Stimulated activated memory B cell treated with anti-CD40 and anti-IgM and Interleukin-4, amounts not matched to agents 10 μg/mL and 1 μg/mL and 100 μg/mL, for 72 hours (primary cell): Measurements from ENCODE around the gene PLEKHA1.

Source experiments
- ATAC-seq: fragments of 150-1000 bp; cut with Tn5 transposase; 2 replicates; pipeline ENCODE4 v1.10.0; 2021
- H3K27ac Mint-ChIP-seq: one replicate; pipeline ENCODE4 v1.8.0; 2022; ENCODE audit warnings: mild to moderate bottlenecking, mixed read lengths
- H3K27me3 Mint-ChIP-seq: one replicate; pipeline ENCODE4 v1.8.0; 2022; ENCODE audit warnings: mixed read lengths
- H3K36me3 Mint-ChIP-seq: one replicate; pipeline ENCODE4 v1.8.0; 2022; ENCODE audit warnings: mixed read lengths
- H3K4me1 Mint-ChIP-seq: one replicate; pipeline ENCODE4 v1.8.0; 2022; ENCODE audit warnings: mixed read lengths
- H3K4me3 Mint-ChIP-seq: one replicate; pipeline ENCODE4 v1.8.0; 2022; ENCODE audit warnings: mild to moderate bottlenecking, moderate library complexity, mixed read lengths
- H3K9me3 Mint-ChIP-seq: one replicate; pipeline ENCODE4 v1.8.0; 2022; ENCODE audit warnings: mixed read lengths

The PLEKHA1 gene

GRCh38 chr10:122480146-122480833, 105.8 kb downstream of the PLEKHA1 start:
- Mint-ChIP-seq H3K36me3 (no peaks in the 10 kb centered on the region), H3K9me3 (peaks cover 4% of the 10 kb centered on the region), H3K4me1 (no peaks in the 10 kb centered on the region), H3K27me3 (peaks cover 37% of the 10 kb centered on the region), H3K27ac (no peak overlapping the region), H3K4me3 (no peak overlapping the region)
- ATAC-seq, result no peak

GRCh38 chr10:122481296-122482056, 107.0 kb downstream of the PLEKHA1 start:
- H3K4me1 Mint-ChIP-seq, result no peaks in the 10 kb centered on the region
- ATAC-seq, result no peak

More at GRCh38 chr10:122481296-122482056, 107.0 kb downstream of the PLEKHA1 start:
- Mint-ChIP-seq H3K36me3 (no peaks in the 10 kb centered on the region), H3K27me3 (peaks cover 26% of the 10 kb centered on the region), H3K4me3 (no peak overlapping the region), H3K27ac (no peak overlapping the region), H3K9me3 (peaks cover 4% of the 10 kb centered on the region)
